Kasumi-1 (cell line): ENCODE results near the gene SLC25A17.
"Not testable (repeated sequence)": the region's sequence is repeated elsewhere in the genome, so short reads cannot be mapped to it uniquely, and the experiment has no call there.

Experiments used
- DNase-seq, 2 experiments: peaks; one replicate each; lab custom pipeline; 2025; lab: John Stamatoyannopoulos, UW

SLC25A17 gene

DNA sequence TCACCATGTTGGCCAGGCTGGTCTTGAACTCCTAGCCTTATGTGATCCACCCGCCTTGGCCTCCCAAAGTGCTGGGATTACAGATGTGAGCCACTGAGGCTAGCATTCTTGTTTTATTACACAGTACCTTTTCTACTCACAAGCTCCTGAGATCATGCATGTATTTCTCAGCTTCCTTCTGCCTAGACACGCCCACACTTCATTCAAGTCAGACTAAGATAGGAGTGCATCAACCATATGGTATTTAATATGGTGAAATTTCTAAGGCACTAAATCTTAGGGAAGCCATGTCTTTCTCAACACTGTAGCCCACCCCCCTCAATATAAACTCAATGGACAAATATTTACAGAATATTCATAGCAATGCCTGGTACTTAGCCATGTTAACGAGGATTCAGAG, 62.1 kb downstream of the SLC25A17 start:
- no peak for DNase-seq

DNA sequence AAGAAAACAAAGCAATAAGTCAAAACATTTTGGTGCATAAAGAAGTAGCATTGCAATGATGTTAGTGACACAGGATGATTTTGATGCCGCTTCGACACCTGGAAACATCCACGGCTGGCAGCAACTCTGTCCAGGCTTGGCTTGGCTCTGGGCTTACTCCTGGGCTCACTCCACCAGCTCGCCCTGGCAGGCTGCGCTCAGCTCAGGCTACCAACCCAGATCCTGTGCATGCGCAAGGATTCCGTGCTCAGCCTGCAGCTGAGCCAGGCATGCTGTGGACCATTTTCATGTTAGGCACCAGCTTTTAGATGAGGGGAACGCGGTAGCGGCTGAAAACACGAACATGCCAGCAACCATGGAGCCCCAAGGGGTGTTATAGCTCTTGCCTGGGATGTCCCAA, 66.0 kb downstream of the SLC25A17 start:
- no peak for DNase-seq

DNA sequence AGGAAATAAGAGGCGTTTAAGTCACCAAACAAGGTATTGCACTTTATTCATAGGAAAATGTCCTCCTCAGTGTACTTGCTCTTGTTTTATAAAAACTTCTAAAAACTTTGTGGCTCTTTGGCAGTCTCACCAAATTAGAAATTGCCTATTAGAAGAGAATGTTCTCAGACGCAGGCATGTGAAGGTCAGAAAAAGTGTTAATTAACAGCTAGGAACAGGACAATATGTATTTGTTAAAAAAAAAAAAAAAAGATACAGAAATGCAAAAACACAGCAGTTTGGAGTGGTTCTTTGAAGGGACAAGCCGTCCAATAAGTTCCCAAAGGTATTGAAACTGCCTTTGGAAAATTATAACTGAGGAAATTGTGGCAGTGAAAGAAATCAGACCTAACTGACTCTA, 67.9 kb downstream of the SLC25A17 start:
- no peak for DNase-seq

DNA sequence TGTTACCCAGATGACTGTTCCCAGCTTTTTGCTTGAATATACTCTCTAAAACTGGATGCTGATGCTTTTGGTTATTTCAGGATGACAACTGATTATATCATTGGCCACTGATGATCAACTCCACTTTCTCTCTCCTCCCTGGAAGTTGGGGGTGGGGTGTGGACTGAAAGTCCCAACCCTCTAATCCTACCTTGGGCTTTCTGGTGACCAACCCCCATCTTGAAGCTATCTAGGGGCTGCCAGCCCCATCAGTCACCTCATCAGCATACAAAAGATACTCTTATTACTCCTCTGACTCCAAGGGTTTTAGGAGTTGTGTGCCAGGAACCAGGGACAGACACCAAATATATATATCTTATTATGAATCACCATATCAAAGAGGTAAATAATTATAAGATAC, 69.3 kb downstream of the SLC25A17 start:
- DNase-seq, result no peak

DNA sequence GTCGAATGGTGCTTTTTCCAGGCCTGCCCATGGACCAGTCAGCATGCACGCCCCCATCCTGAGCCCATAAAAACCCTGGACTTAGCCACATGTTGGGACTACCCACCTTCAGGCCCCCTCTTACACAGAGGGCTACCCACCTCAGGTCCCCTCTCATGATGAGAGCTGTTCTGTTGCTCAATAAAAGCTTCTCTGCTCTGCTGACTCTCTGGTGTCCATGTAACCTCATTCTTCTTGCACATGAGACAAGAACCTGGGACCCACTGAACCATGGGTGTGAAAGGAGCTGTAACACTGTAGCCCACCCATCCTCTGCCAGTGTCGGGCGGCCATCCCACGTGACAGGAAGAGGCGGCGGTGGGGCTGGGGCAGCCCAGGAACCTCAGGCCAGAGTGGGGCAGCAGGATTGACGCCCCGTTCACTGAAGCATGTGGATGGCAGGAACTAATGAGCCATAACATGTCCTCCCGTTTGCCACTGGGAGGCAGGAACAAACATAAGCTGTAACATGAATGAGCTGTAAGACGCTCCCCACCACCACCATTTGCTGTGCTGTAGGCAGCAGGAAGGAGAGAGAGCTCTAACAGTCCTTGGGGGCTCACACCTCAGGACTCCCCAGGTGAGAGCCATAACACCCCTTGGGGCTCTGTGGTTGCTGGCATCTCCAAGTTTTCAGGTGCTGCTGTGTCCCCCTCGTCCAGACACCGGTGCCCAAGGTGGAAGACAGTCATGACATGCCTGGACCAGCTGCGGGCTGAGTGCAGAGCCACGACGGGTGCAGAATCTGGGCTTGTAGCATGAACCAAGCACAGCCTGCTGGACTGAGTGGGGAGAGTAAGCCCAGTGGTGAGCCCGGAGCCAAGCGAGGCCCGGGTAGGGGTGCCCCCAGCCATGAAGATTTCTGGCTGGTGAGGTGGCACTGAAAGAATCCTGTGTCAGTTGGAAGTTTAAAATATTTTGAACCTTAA, 70.5 kb downstream of the SLC25A17 start:
- DNase-seq, result no peak

DNA sequence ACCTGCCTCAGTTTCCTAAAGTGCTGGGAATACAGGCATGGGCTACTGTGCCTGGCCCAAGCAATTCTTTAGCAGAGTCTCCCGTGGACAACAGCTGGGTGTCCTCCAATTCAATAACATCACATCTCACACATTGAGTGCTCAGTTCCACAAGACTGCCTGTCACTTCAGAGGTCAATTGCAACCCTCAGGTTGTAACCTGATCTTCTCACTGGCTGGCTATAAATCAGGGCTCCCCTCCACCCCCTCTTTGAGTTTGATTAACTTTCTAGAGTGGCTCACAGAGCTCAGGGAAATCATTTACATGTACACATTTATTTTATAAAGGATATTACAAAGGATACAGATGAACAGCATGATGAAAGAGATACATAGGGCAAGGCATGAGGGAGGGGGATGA, 71.8 kb downstream of the SLC25A17 start:
- DNase-seq, result no peak

DNA sequence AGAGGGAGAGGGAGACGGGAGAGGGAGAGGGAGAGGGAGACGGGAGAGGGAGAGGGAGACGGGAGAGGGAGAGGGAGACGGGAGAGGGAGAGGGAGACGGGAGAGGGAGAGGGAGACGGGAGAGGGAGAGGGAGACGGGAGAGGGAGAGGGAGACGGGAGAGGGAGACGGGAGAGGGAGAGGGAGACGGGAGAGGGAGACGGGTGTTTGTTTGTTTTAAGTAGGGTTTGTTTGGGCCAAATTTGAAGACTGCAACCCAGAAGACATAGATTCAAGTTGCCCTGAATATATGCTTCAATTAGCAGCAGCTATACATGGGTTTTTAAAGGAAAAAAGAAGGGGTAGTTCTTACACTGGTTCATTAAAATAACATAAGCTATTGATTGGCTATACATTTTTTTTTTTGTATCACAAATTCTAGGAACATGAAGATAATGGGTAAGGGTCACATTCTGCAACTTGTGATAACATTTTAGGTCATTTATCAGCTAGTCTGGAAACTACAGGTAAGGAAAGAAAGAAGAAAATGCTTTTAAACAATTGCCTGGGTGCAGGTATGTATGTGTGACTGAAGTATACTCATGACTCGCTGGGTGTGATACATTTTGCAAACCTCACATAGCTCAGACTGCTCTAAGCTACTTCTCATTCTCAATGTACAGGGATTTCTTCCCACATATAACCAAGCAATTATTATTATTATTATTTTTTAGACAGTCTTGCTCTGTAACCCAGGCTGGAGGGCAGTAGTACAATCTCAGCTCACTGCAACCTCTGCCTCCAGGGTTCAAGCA, 72.5 kb downstream of the SLC25A17 start:
- no peak for DNase-seq

DNA sequence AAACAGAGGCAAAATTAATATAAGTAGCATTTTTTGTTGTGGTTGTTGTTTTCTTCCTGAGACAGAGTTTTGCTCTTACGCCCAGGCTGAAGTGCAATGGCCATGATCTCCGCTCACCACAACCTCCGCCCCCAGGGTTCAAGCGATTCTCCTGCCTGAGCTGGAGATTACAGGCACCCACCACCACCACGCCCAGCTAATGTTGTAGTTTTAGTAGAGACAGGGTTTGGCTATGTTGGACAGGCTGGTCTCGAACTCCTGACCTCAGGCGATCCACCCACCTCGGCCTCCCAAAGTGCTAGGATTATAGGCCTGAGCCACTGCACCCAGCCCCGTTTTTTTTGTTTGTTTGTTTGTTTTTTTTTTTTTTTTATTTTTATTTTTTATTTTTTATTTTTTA, 75.4 kb downstream of the SLC25A17 start:
- DNase-seq, result no peak

DNA sequence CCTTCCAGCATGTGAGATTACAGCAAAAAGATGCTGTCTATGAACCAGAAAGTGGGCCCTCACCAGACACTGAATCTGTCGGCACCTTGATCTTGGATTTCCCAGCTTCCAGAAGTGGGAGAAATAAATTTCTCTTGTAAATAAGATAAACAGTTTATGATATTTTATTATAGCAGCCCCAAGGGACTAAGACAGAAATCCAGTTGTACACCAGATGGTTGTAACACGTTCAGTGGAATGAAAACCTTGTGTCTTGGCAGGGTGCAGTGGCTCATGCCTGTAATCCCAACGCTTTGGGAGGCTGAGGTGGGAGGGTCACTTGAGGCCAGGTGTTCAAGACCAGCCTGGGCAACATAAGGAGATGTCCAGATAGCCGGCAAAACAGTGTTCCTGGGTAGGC, 78.0 kb downstream of the SLC25A17 start:
- DNase-seq, result no peak

DNA sequence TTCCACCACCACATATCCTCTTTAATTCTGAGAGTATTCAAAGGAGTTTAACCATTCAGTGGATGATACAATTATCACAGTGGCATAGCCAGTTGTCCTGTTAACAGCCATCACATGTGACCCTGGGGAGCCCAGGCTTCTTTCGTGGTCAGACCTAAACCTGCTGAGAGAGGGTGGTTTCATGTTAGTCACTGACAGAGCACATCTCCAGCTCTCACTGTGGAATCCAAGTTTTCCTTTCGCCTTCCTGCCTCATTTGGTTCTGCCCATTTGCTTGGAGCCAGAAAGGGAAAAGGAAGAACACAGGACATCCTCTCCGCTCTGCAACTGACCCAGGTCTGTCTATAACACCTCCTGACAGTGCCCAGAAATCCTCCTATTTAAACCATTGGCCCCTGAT, 79.4 kb downstream of the SLC25A17 start:
- DNase-seq, result no peak

DNA sequence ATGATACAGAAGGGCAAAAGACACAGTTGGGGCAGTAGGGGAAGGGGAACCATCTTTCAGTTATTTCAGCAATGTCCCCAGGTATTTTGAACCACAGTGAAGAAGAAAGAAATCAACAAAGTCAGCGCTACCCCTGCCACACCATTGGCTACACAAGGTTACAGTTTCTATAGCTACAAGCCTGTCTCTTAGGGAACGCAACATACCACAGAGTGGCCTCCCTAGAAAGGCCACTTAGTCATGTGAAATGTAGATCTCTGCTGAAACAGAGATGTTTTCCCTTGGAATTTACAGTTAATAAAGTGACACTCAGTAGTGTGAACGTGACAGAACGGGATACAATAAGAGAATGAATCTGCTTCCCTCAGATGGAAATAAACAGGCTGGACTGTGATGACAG, 85.2 kb downstream of the SLC25A17 start:
- no peak for DNase-seq

DNA sequence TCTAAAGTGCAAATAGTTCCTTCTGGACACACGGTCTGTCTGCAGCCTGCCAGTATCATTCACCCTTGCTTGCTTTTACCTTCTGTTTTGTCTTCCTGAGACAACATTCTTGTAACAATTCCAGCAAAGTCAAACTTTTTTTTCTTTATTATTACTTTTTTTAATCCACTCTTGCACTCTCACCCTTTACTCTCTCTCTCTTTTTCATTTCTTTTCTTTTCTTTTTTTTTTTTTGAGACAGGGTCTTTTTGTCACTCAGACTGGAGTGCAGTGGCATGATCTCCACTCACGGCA, 86.2 kb downstream of the SLC25A17 start:
- no peak for DNase-seq

DNA sequence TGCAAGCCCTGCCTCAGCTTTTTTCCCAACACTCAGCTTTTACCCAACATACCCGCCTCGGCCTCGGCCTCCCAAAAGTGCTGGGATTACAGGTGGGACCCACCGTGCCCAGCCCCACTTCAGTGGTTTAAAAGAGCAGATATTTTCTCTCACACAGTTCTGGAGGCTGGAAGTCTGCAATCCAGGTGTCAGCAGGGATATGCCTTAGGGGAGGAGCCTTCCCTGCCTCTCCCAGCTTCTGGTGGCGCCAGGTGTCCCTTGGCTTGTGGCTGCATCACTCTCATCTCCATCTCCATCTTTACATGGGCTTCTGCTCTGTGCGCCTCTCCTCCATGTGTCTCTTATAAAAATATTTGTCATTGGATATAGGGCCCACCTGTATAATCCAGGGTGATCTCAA, 89.9 kb downstream of the SLC25A17 start:
- DNase-seq, result no peak

DNA sequence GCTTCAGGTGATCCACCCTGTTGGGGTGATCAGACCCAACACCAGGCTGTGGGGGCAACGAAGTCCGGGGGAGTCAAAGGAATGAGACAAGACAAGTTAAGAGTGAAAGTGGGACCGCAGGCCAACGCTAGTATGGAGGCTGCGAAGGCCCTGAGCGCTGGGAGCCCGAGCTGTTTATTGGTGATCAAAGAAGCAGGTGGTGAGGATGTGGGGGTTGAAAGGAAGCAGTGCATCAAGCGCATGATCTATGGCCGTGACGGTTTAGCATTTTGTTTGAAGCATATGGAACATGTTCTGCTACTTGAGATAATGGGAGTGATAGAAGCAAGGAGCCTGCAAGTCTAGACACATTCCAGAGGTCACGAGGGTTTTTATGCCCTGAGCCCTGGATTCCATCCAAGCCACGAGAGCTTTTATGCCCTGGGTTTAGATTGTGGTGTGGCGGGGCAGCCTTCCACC, 90.4 kb downstream of the SLC25A17 start:
- no peak for DNase-seq

DNA sequence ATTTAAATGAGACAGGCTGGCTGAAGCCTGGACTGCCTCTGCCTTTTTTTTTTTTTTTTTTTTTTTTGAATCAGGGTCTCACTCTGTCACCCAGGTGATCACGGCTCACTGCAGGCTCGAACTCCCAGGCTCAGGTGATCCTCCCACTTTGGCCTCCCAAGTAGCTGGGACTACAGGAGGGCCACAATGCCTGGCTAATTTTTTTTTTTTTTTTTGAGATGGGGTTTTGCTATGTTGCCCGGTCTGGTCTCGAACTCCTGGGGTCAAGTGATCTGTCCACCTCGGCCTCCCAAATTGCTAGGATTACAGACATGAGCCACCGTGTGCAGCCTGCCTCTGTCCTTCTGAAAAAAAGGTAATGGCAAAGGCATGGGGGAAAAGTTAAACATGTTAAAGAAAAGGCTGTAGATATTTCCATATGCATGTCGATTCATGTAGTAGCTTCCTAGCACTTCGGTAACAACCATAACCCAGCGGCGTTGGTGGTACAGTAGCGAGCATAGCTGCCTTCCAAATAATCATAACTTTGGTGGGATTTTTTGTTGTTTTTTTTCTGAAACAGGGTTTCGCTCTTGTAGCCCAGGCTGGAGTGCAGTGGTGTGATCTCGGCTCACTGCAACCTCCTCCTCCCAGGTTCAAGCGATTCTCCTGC, 91.1 kb downstream of the SLC25A17 start:
- DNase-seq, result no peak

DNA sequence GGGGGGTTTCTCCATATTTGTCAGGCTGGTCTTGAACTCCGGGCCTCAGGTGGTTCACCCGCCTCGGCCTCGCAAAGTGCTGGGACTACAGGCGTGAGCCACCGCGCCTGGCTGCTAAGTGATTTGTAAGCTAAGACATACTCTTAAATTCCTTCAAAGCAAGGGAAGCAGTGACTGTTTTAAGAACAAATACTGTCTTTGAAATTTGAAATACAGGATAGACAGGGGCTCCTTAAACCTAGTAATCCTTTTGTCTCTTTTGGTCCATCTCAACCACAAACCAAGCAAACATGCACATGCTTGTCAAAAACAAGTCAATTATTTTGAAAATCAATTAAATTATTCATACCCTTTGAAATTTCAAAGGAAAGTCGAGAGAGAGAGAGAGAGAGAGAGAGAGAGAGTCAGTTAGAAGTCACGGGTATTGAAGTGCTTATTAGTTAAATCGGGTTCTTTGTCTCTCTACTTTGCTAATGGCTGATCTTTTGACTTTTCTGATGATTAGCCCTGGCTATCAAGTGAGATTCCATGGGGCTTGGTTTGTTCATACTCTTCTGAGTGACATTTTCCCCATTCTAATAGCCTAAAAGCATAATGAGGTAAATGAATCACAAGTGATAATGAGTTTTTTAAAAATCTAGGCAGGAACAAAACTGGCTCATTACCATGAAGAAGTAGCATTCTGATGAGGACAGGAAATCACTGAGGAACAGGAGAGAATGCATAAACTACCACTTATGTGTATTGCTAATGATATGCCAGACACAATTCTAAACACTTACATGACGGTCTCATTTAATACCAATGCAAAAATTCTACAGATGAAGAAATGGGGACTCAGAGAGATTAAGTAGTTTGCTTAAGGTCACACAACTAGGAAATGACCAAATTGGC, 91.8 kb downstream of the SLC25A17 start:
- no peak for DNase-seq

DNA sequence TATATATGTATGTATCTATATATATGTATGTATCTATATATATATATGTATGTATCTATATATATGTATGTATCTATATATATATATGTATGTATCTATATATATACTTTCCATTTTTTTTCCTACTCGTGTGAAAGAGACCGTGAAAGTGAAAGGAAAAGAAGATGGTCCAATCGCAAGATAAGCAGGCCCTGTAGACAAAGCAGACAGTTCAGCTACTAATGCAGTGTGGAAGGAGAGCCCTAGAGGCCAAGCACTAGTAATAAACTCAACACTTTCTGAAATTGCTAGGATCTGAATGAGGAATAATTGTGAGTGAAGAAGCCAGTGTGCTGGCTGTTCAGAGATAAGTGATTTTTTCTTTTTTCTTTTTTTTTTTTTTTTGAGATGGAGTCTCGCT, 92.6 kb downstream of the SLC25A17 start:
- peak in 1 of 2 experiments; percentile 38 for DNase-seq

DNA sequence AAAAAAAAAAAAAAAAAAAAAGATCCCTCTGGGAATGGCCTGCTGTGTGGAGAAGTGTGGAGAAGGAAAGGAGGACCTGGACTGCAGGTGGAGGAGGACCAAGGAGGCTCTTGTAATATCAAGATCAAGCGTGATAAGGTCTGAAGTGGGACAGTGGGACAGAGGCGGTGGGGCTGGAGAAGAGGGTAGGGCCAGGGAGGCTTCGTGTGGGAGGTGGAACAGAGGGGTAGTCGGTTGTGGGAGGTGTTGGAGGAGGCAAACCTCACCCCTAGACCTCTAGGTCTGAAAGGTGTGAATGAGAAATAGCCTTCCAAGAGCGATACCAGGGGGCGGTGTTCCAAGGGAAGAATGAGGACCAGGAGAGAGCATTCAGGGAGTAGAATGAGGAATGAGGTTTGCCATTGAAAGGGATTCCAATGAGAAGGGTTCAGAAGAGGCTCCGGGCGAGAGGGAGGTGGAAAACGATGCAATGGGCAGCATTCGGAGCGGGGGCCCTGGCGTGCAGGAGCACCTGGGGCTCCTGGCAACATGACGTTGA, 95.7 kb downstream of the SLC25A17 start:
- no peak for DNase-seq

DNA sequence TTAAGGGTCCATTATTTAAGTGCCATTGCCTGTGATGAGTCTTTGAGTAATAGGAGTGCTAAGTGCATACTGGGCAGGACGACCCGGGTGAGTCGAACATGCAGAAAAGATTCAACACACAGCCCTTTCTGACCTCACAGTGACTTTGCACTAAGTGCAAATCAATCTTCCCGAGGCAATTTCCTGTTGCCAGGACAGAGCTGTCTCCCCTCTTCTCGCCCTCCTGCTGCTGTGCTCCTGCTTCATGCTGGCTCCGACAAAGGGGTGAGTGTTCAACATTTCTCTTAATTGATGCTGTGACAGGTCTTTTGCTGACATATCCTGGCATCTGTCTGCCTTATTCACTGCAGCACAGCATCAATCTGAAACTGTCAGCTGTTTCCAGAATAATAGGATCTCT, 97.9 kb downstream of the SLC25A17 start:
- DNase-seq, result no peak

DNA sequence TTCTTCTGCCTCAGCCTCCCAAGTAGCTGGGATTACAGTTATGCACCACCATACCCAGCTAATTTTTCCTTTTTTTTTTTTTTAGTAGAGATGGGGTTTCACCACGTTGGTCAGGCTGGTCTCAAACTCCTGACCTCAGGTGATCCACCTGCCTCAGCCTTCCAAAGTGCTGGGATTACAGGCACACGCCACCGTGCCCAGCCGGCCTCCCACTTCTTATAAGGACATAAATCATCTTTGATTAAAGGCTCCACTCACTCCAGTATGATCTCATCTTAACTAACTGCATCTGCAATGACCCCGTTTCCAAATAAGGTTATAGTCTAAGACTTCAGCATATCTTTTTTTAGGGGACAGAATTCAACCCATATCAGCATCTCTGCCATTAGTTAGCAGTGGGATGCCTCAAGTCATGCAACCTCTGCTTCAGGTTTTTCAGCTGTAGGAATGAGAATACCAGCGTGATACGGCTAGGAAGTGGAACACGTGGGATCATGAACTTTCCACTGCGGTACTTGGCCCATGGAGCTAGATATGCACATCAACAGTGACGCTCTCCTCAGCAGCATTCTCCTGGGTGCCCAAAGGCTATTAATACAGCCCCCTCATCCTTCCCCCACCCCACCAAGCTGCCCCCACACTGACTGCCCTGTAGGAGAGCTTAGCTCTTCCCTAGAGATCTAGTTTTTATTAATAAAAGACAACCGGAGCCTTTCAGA, 98.4 kb downstream of the SLC25A17 start:
- no peak for DNase-seq

DNA sequence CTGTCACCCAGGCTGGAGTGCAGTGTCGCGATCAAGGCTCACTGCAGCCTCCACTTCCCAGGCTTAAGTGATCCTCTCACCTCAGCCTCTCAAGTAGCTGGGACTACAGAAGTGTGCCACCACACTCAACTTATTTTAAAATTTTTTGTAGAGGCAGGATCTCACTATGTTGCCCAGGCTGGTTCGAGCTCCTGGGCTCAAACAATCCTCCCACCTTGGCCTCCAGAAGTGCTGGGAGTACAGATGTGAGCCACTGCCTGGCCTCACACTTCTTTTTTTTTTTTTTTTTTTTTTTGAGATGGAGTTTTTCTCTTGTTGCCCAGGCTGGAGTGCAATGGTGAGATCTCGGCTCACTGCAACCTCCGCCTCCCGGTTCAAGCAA, 99.0 kb downstream of the SLC25A17 start:
- not testable (repeated sequence) for DNase-seq
